DND-41 (cell line): Measurements from ENCODE around the gene GPC1.

Experiments used
- ATAC-seq: fragments of 200-7000 bp; cut with Tn5 transposase; 3 replicates; pipeline ENCODE4 v1.9.1; 2021; ENCODE audit warnings: low read depth; ENCODE audit not compliant: insufficient read depth
- DNase-seq: peaks from one replicate; pipeline ENCODE4 v3.0.0-alpha.2; 2020
- H2AFZ ChIP-seq: 2 replicates; pipeline ENCODE4 v1.6.0; 2012; ENCODE audit warnings: low read depth, low read length
- H3K27ac ChIP-seq: 2 replicates; pipeline ENCODE4 v1.5.1; 2012; ENCODE audit warnings: low read length, inconsistent platforms
- H3K27me3 ChIP-seq: fragments of 200-600 bp; sonication (generic); 2 replicates; pipeline ENCODE4 v1.6.0; 2012; ENCODE audit warnings: low read length, mild to moderate bottlenecking, inconsistent platforms; ENCODE audit not compliant: insufficient read depth, poor library complexity
- H3K36me3 ChIP-seq: 2 replicates; pipeline ENCODE4 v1.5.1; 2012; ENCODE audit warnings: low read length, inconsistent platforms; ENCODE audit not compliant: insufficient read depth
- H3K4me1 ChIP-seq: 2 replicates; pipeline ENCODE4 v1.5.1; 2012; ENCODE audit warnings: mild to moderate bottlenecking, low read length; ENCODE audit not compliant: insufficient read depth
- H3K4me2 ChIP-seq: 2 replicates; pipeline ENCODE4 v1.6.0; 2012; ENCODE audit warnings: mild to moderate bottlenecking, moderate library complexity, low read length, inconsistent platforms; ENCODE audit not compliant: insufficient read depth
- H3K4me3 ChIP-seq, 2 experiments: fragments of 200-600 bp in 1 of 2; shearing (Covaris generic) in 1 of 2; 2 replicates each; pipeline ENCODE4 v1.5.1; 2012 to 2016; ENCODE audit warnings: inconsistent platforms in 2 of 2, low read length in 2 of 2, mild to moderate bottlenecking in 2 of 2, low read depth in 1 of 2, moderate library complexity in 1 of 2
- H3K79me2 ChIP-seq: 2 replicates; pipeline ENCODE4 v1.6.0; 2012; ENCODE audit warnings: low read length, inconsistent platforms; ENCODE audit not compliant: insufficient read depth
- H3K9ac ChIP-seq: 2 replicates; pipeline ENCODE4 v1.6.0; 2012; ENCODE audit warnings: low read depth, mild to moderate bottlenecking, inconsistent platforms, low read length, moderate library complexity
- H3K9me3 ChIP-seq: 2 replicates; pipeline ENCODE4 v1.5.1; 2012; ENCODE audit warnings: low read length, moderate library complexity, mild to moderate bottlenecking, inconsistent platforms; ENCODE audit not compliant: insufficient read depth, severe bottlenecking
- H4K20me1 ChIP-seq: 2 replicates; pipeline ENCODE4 v1.6.0; 2012; ENCODE audit warnings: low read length; ENCODE audit not compliant: insufficient read depth
- CTCF ChIP-seq: IDR thresholded peaks from 2 replicates; pipeline ENCODE4 v1.5.1; 2012; ENCODE audit warnings: borderline replicate concordance, low read length, moderate library complexity, mild to moderate bottlenecking; ENCODE audit not compliant: poor library complexity, severe bottlenecking; ENCODE audit errors: extremely low read depth
- EZH2 ChIP-seq: IDR thresholded peaks from 3 replicates; pipeline ENCODE4 v1.6.1; 2012; ENCODE audit warnings: borderline replicate concordance, low read depth, mild to moderate bottlenecking, moderate library complexity, low read length, inconsistent platforms; ENCODE audit not compliant: severe bottlenecking

The GPC1 gene

GRCh38 chr2:240467149-240467642 lies 31.7 kb downstream of the GPC1 start:
- H4K20me1 ChIP-seq: 0 out of 2 replicates have a peak, but pooled peaks cover 3% of the 10 kb centered on the region
- H3K9ac ChIP-seq: no peak overlapping the region
- no peak overlapping the region for H3K27ac ChIP-seq
- no peaks in the 10 kb centered on the region for H3K9me3 ChIP-seq
- H2AFZ ChIP-seq: no peak overlapping the region
- TF ChIP-seq EZH2: no peak
- no peak for TF ChIP-seq CTCF
- H3K79me2 ChIP-seq: no peaks in the 10 kb centered on the region
- DNase-seq (peak; percentile 2), ATAC-seq (no peak)
- no peak overlapping the region for H3K4me2 ChIP-seq
- no peak overlapping the region for H3K4me3 ChIP-seq
- no peaks in the 10 kb centered on the region for H3K4me1 ChIP-seq
- H3K27me3 ChIP-seq: no peaks in the 10 kb centered on the region
- H3K36me3 ChIP-seq: peaks cover 11% of the 10 kb centered on the region; the same call in 1 of the 2 replicates

GRCh38 chr2:240467659-240468302 lies 32.3 kb downstream of the GPC1 start:
- H3K4me3 ChIP-seq: no peak overlapping the region
- no peaks in the 10 kb centered on the region for H3K27me3 ChIP-seq
- H3K36me3 ChIP-seq: peaks cover 11% of the 10 kb centered on the region; the same call in 1 of the 2 replicates
- 0 out of 2 replicates have a peak, but pooled peaks cover 3% of the 10 kb centered on the region for H4K20me1 ChIP-seq
- TF ChIP-seq EZH2 (no peak), CTCF (peak; percentile 12)
- H3K9ac ChIP-seq: no peak overlapping the region
- H2AFZ ChIP-seq: no peak overlapping the region
- H3K9me3 ChIP-seq: no peaks in the 10 kb centered on the region
- DNase-seq (peak; percentile 2), ATAC-seq (no peak)
- H3K27ac ChIP-seq: no peak overlapping the region
- H3K4me1 ChIP-seq: no peaks in the 10 kb centered on the region
- H3K4me2 ChIP-seq: no peak overlapping the region
- H3K79me2 ChIP-seq: no peaks in the 10 kb centered on the region

- TF ChIP-seq EZH2 (no peak), CTCF (no peak)
- Histone ChIP-seq H3K9ac (no peak overlapping the region), H3K4me3 (no peak overlapping the region), H3K27me3 (no peaks in the 10 kb centered on the region), H2AFZ (no peak overlapping the region), H3K4me1 (no peaks in the 10 kb centered on the region), H3K36me3 (peaks cover 11% of the 10 kb centered on the region; the same call in 1 of the 2 replicates), H3K27ac (no peak overlapping the region), H3K79me2 (no peaks in the 10 kb centered on the region), H4K20me1 (0 out of 2 replicates have a peak, but pooled peaks cover 3% of the 10 kb centered on the region), H3K9me3 (no peaks in the 10 kb centered on the region), H3K4me2 (no peak overlapping the region)
- ATAC-seq (no peak), DNase-seq (no peak)
Observed at GRCh38 chr2:240468303-240469238, 33.1 kb downstream of the GPC1 start.
